ENCODE results near the gene CAPN2.

The CAPN2 gene

DNA sequence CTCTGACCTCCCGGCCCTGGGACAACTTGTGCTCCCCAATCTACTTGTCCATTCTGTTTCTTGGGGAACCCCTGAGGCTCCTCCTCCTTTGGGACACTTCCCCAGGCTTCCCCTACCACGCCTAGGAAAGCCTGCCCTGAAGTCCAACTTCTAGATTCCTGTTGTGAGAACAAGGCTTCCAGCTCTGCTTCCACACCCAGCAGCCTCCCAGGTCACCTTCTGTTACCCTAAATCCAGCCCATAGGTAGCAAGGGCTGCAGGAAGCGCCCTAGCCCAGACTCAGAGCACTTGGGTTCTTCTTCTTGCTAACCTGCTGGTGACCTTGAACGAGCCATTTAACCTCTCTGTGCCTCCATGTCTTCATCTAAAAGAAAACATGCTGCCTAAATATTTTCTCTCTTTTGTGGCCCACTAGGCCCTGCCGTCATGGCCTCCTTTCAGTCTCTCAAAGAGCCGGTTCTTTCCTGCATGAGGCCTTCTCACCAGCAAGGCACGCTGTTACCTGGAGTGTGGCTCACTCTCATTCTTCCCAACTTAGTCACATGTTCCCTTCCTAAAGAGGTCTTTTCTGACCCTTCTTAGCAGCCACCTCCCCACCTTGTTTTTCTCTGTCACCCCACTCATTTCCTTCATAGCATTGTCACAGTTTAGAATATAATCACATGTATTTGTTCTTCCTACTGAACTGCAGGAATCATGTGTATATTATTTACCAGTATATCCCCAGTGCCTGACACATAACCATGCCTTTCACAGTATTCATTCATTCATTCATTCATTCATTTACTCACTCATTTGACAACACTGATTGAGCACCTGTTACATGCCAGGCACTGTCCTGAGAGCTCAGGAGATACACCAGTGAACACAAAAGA is 1.4 kb downstream of the CAPN2 start:
- no peak overlapping the region for H3K4me3 ChIP-seq (ENCODE audit: insufficient read depth, low read length, poor library complexity, severe bottlenecking)
- H4K20me1 ChIP-seq (ENCODE audit: low read depth, low read length), result no peaks in the 10 kb centered on the region
- H3K79me2 ChIP-seq (ENCODE audit: insufficient read depth, low read length), result no peaks in the 10 kb centered on the region
- H3K4me2 ChIP-seq (ENCODE audit: low read depth, low read length, poor library complexity, severe bottlenecking), result no peak overlapping the region
- no peaks in the 10 kb centered on the region for H3K36me3 ChIP-seq (ENCODE audit: low read length)
- no peak overlapping the region for H3K9ac ChIP-seq (ENCODE audit: low read length)
- no peaks in the 10 kb centered on the region for H3K9me2 ChIP-seq (replicated peaks; ENCODE audit: insufficient read depth, low read length)
- H3F3A ChIP-seq (ENCODE audit: insufficient read depth), result no peaks in the 10 kb centered on the region
- no peak overlapping the region for H2AFZ ChIP-seq (ENCODE audit: low read depth, low read length, severe bottlenecking)
- no peaks in the 10 kb centered on the region for H3K9me3 ChIP-seq (ENCODE audit: insufficient read depth, low read length)
- H3K27me3 ChIP-seq (ENCODE audit: low read length), result no peaks in the 10 kb centered on the region
- no peak overlapping the region for H3K27ac ChIP-seq (ENCODE audit: low read depth, low read length)
- TF ChIP-seq, protein P1, sequence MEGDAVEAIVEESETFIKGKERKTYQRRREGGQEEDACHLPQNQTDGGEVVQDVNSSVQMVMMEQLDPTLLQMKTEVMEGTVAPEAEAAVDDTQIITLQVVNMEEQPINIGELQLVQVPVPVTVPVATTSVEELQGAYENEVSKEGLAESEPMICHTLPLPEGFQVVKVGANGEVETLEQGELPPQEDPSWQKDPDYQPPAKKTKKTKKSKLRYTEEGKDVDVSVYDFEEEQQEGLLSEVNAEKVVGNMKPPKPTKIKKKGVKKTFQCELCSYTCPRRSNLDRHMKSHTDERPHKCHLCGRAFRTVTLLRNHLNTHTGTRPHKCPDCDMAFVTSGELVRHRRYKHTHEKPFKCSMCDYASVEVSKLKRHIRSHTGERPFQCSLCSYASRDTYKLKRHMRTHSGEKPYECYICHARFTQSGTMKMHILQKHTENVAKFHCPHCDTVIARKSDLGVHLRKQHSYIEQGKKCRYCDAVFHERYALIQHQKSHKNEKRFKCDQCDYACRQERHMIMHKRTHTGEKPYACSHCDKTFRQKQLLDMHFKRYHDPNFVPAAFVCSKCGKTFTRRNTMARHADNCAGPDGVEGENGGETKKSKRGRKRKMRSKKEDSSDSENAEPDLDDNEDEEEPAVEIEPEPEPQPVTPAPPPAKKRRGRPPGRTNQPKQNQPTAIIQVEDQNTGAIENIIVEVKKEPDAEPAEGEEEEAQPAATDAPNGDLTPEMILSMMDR (IDR thresholded peaks at IDR 0.05; ENCODE audit: insufficient read depth, low read length, poor library complexity, severe bottlenecking), result no peak

DNA sequence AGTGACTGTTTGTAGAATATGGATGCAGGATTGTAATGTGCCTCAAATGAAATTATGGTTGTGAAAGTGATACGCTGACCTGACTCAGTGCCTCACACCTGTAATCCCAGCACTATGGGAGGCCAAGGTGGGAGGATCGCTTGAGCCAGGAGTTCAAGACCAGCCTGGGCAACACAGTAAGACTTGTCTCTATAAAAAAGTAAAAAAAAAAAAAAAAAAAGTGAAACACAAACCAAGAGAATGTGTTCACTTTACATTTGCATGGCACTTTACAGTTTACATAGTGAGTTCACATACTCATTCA is 2.0 kb downstream of the CAPN2 start:
- H3K27ac ChIP-seq (ENCODE audit: low read depth, low read length), result no peak overlapping the region
- H3F3A ChIP-seq (ENCODE audit: insufficient read depth), result no peaks in the 10 kb centered on the region
- no peaks in the 10 kb centered on the region for H3K9me2 ChIP-seq (replicated peaks; ENCODE audit: insufficient read depth, low read length)
- H3K4me2 ChIP-seq (ENCODE audit: low read depth, low read length, poor library complexity, severe bottlenecking), result no peak overlapping the region
- H4K20me1 ChIP-seq (ENCODE audit: low read depth, low read length), result no peaks in the 10 kb centered on the region
- H3K9me3 ChIP-seq (ENCODE audit: insufficient read depth, low read length), result no peaks in the 10 kb centered on the region
- no peak overlapping the region for H3K4me3 ChIP-seq (ENCODE audit: insufficient read depth, low read length, poor library complexity, severe bottlenecking)
- TF ChIP-seq, protein P1 (IDR thresholded peaks at IDR 0.05; ENCODE audit: insufficient read depth, low read length, poor library complexity, severe bottlenecking), result no peak
- no peak for TF ChIP-seq EZH2phosphoT487 (conservative IDR thresholded peaks at IDR 0.05; ENCODE audit: low read length)
- no peak overlapping the region for H2AFZ ChIP-seq (ENCODE audit: low read depth, low read length, severe bottlenecking)
- H3K9ac ChIP-seq (ENCODE audit: low read length), result no peak overlapping the region
- H3K27me3 ChIP-seq (ENCODE audit: low read length), result no peaks in the 10 kb centered on the region
- H3K36me3 ChIP-seq (ENCODE audit: low read length), result no peaks in the 10 kb centered on the region
- H3K79me2 ChIP-seq (ENCODE audit: insufficient read depth, low read length), result no peaks in the 10 kb centered on the region

DNA sequence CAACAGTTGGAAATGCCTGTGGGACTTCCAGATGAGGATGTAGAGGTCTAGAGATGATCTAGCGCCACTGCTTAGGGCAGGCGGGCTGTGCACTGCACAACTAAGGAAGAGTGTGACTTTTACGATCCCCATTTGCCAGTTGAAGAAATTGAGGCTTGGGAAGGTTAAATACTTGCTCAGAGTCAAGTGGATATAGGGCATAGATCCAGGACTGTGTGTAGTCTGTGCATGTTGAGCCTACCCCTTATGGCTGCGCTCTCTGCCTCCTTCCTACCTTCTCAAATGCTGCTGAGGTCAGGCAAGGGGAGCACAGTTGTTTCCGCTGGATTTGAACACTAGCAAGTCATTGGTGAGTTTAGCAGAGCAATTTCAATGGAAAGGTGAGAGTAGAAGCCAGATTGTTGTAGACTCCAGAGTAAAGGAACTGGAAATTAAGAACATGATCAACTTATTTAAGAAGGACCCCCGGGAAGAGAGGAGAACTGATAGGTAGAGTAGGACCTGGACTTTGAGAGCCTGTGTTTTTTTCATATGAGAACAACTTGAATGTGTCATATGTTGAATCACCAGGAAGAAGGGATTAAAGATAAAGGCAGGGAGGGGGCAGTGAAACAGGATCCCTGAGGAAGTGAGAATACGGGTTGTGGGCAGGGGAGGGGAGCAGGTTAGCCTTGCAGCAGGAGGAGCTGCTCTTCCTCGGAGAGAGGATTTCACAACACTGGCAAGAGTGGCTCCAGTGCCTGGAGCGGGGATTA is 2.7 kb downstream of the CAPN2 start:
- H3K27ac ChIP-seq (ENCODE audit: low read depth, low read length), result no peak overlapping the region
- no peaks in the 10 kb centered on the region for H3K9me3 ChIP-seq (ENCODE audit: insufficient read depth, low read length)
- no peaks in the 10 kb centered on the region for H3K27me3 ChIP-seq (ENCODE audit: low read length)
- no peak overlapping the region for H3K4me3 ChIP-seq (ENCODE audit: insufficient read depth, low read length, poor library complexity, severe bottlenecking)
- H3K9me2 ChIP-seq (replicated peaks; ENCODE audit: insufficient read depth, low read length), result no peaks in the 10 kb centered on the region
- TF ChIP-seq EZH2phosphoT487 (conservative IDR thresholded peaks at IDR 0.05; ENCODE audit: low read length), result no peak
- TF ChIP-seq, protein P1 (IDR thresholded peaks at IDR 0.05; ENCODE audit: insufficient read depth, low read length, poor library complexity, severe bottlenecking), result no peak
- no peaks in the 10 kb centered on the region for H3K79me2 ChIP-seq (ENCODE audit: insufficient read depth, low read length)
- no peaks in the 10 kb centered on the region for H3K36me3 ChIP-seq (ENCODE audit: low read length)
- H4K20me1 ChIP-seq (ENCODE audit: low read depth, low read length), result no peaks in the 10 kb centered on the region
- no peak overlapping the region for H2AFZ ChIP-seq (ENCODE audit: low read depth, low read length, severe bottlenecking)
- H3K4me2 ChIP-seq (ENCODE audit: low read depth, low read length, poor library complexity, severe bottlenecking), result no peak overlapping the region
- H3K9ac ChIP-seq (ENCODE audit: low read length), result no peak overlapping the region
- no peaks in the 10 kb centered on the region for H3F3A ChIP-seq (ENCODE audit: insufficient read depth)

Data from SU-DHL-6 (cell line).